GM13977 (cell line): ENCODE measurements around the gene UCK2.

ENCODE experiments used
- DNase-seq: peaks from one replicate; pipeline ENCODE4 v3.0.0; 2012; ENCODE audit warnings: low spot score
- CTCF ChIP-seq: IDR thresholded peaks from 2 replicates; pipeline ENCODE4 v1.5.1; 2012; ENCODE audit warnings: mild to moderate bottlenecking, control low read depth; ENCODE audit not compliant: insufficient read depth; ENCODE audit errors: extremely low read depth, missing control alignments
- in situ Hi-C: fragments of 300-500 bp; cut with MboI; formaldehyde crosslinking; loops from one replicate; pipeline ENCODE4 v1.12.0; 2022; ENCODE audit warnings: low sequenced_read_pairs, low pct_unique_long_range_greater_than_20kb, mixed read lengths, inconsistent platforms; ENCODE audit not compliant: unreplicated experiment

Gene UCK2

DNA sequence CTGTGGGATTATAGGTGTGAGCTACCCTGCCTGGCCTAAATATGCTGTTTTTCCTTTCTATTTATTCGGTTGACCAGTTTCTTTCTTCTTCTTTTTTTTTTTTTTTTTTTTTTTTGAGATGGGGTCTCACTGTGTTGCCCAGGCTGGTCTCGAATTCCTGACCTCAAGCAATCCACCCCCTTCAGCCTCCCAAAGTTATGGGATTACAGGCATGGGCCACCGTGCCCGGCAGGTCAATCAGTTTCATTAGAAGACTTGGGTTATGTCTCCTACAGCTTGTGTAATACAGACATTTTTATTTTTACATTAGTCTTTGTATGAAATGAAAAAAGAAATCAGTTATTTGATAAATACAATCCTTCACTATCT, 61.1 kb downstream of the UCK2 start:
- DNase-seq, result no peak
- in situ Hi-C loops, result loop anchor here (25.0 kb wide), 1 partner anchor 501 kb away; no protein-coding TSS in a partner anchor
- no peak for TF ChIP-seq CTCF

DNA sequence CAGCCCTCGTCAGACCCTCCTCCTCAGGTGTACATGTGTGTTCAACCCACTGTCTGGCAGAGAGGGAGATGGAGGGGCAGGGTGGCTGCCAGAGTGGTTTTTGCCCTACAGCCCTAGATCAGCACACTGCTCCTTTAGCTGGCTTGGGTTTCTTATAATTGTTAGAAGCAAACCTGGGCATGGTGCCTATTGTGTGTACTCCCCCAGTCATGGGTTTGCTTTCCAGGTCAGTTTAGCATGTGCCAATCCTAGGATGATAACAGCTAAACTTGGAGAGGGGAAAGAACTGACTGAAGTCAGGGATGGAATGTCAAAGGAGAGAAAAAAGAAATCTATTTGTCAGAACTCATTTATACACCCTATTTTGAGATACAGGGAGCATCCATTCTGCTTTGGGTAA, 63.3 kb downstream of the UCK2 start:
- DNase-seq, result no peak
- in situ Hi-C loops, result loop anchor here (25.0 kb wide), 1 partner anchor 503 kb away; no protein-coding TSS in a partner anchor
- no peak for TF ChIP-seq CTCF

DNA sequence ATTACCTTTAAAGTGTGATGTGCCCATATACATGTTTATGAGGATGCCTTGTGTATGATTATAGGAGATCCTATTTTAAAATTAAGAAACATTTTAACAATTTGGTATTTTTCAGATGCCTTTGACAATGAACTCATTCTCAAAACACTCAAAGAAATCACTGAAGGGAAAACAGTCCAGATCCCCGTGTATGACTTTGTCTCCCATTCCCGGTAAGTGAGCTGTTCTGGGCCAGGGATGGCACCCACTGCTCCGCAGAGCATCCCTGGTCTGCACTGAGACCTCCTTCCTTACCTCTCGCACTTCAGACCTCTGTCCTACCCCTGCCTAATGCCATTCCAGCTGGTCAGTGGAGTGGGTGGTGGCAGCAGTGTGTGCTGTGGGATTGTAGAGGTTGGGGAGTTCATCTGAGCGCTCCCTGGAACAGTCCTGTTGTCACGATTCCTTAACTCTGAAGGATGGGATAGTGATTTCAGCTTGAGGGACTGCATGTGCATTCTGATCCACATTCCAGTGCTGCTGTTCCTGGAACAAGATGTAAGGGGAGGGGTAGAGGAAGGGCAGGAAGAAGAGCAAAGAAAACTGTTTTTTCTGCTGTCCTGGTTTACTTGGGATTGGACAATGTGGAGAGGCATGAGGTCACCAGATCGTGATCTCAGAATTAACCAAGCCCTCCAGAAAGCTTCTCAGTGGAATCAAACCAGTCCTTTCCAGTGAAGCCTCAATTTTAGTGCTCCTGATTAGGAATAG, 63.9 kb downstream of the UCK2 start:
- no peak for TF ChIP-seq CTCF
- in situ Hi-C loops, result loop anchor here (25.0 kb wide), 1 partner anchor 504 kb away; no protein-coding TSS in a partner anchor
- no peak for DNase-seq

- in situ Hi-C loops, result loop anchor here (25.0 kb wide), 1 partner anchor 506 kb away; no protein-coding TSS in a partner anchor
- DNase-seq, result no peak
- no peak for TF ChIP-seq CTCF
Observed at GRCh38 chr1:165892935-165893334, 65.5 kb downstream of the UCK2 start.

- no peak for TF ChIP-seq CTCF
- DNase-seq, result no peak
- in situ Hi-C loops, result loop anchor here (25.0 kb wide), 1 partner anchor 506 kb away; no protein-coding TSS in a partner anchor
Observed at GRCh38 chr1:165893507-165893906, 66.1 kb downstream of the UCK2 start.

- no peak for TF ChIP-seq CTCF
- in situ Hi-C loops, result loop anchor here (25.0 kb wide), 1 partner anchor 507 kb away; no protein-coding TSS in a partner anchor
- DNase-seq, result no peak
Observed at GRCh38 chr1:165894591-165894990, 67.2 kb downstream of the UCK2 start.
